Cardiac fibroblast (primary cell): ENCODE data around the gene ST6GALNAC6.
A peak's percentile ranks its signal among the peaks of the same experiment; 100 is the strongest.

ENCODE experiments used
- DNase-seq, 2 donors: peaks; one replicate each; pipeline versions ENCODE4 v3.0.0 to v3.0.0-alpha.2; 2010; ENCODE audit warnings: low read depth in 2 of 2
- H3K4me3 ChIP-seq, 2 donors: replicated peaks in 1 of 2; 1 replicate in 1 of 2; 2 replicates in 1 of 2; pipeline ENCODE4 v1.5.1; 2011; ENCODE audit warnings: low read depth in 2 of 2, low read length in 2 of 2, mild to moderate bottlenecking in 2 of 2, moderate library complexity in 1 of 2
- TF ChIP-seq, protein P1 (sequence below): IDR thresholded peaks from one replicate; pipeline ENCODE4 v1.5.1; 2011; ENCODE audit warnings: low read depth, mild to moderate bottlenecking, low read length, inconsistent platforms

ST6GALNAC6 gene, protein sequence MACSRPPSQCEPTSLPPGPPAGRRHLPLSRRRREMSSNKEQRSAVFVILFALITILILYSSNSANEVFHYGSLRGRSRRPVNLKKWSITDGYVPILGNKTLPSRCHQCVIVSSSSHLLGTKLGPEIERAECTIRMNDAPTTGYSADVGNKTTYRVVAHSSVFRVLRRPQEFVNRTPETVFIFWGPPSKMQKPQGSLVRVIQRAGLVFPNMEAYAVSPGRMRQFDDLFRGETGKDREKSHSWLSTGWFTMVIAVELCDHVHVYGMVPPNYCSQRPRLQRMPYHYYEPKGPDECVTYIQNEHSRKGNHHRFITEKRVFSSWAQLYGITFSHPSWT

DNA sequence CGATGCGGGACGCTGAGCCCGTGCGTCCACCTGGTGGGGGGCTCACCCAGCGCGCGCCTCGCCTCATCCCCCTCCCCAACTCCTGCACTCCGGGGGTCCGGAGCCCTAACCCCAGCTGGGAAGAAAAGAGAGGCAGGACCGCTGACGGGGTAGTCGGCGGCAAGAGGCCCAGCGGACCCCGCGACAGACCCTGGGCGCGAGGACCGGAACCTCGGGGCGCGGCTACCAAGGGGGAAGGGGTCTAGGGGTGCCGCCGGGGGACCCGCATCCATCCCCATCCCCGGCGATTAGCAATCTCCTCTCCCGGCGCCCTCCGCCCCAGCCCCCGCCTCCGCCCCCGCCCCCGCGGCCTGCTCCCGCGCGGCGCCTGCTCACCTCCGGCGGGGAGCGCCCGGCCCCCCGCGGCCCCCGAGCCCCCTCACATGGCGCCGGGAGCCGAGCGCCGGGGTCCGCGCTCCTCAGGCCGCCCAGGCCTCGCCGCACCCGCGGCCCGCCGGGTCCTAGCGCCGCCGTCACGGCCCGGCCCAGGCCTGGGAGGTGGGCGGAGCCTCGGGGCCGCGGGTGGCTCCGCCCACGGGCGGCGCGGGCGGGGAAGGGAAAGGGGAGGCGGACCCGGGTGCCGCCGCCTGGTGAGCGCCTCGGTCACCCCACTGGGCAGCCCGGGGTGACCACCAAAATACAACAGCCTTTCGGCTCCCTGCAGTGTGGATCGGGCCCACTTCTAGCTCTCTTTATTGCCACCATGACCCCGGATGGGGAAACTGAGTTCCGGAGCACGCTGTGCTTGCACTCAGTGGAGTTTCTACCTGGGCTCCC, at the start of gene ST6GALNAC6:
ST6GALNAC6 (minus strand) TSS at position 476 of the 816 bp plus-strand sequence. CDS start 1,622 bp downstream, outside the sequence.
- H3K4me3 ChIP-seq = peak within 1 kb of the TSS; percentile 92 to 94
- DNase-seq = peak; percentile 63 to 88
- TF ChIP-seq, protein P1, sequence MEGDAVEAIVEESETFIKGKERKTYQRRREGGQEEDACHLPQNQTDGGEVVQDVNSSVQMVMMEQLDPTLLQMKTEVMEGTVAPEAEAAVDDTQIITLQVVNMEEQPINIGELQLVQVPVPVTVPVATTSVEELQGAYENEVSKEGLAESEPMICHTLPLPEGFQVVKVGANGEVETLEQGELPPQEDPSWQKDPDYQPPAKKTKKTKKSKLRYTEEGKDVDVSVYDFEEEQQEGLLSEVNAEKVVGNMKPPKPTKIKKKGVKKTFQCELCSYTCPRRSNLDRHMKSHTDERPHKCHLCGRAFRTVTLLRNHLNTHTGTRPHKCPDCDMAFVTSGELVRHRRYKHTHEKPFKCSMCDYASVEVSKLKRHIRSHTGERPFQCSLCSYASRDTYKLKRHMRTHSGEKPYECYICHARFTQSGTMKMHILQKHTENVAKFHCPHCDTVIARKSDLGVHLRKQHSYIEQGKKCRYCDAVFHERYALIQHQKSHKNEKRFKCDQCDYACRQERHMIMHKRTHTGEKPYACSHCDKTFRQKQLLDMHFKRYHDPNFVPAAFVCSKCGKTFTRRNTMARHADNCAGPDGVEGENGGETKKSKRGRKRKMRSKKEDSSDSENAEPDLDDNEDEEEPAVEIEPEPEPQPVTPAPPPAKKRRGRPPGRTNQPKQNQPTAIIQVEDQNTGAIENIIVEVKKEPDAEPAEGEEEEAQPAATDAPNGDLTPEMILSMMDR = no peak

DNA sequence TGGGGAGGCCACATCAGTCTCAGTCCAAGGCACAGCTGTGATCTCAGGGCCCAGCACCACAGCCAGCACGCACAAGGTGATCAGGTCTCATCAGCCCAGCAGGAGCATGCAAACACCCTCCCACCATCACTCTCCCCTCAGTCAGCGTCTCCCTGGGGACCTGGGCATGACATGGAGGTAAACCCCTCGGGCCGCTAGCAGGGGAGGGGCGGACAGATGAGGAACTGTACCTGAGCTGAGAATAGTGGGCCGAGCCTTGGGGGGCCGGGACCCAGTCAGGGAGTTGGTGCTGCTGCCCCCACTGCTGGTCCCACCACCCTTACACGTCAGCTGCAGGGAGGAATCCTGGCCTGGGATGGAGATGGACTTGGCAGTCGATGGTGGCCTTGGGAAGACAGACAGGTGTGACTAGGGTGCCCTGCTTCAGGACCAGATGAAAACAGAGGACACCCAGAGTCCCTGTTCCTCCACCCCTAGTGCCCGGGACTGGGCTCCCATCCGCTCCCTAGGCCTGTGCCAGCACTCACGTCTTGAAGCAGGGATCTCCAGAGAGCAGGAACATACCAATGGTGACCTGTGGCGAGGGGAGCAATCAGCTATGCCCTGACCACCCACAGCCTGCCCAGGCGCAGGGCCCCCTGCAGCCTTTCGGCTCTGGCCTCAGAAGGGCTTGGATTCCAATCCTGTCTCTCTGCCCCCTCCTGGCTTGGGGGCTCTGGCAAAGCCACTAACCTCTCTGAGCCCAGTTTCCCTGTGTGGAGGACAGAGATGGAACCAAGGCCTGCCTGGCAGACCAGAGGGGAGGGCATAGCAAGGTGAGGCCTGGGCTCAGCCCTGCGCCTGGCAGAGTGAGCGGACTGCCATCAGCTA, 48.7 kb upstream of the ST6GALNAC6 start:
- TF ChIP-seq, protein P1 = no peak
- H3K4me3 ChIP-seq = no peak overlapping the region
- no peak for DNase-seq

DNA sequence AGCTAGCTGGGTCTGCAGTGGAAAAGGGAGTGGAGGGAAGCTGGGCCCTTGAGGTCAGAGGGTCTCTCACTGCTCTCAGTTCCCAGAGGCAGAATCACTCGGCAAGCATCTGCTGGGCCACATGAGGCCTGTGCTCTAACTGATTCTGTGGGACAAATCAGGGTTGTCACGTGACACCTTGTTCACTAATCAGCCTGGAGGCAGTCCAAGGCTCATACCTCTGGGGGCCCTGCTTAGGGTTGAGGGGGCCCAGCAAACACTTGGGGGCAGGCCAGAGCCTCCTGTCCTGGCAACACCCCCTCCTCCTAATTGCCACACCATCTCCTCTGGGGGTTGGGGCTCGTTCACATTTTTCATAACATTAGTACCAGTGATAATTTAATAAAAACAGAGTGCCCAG, 47.3 kb upstream of the ST6GALNAC6 start:
- TF ChIP-seq, protein P1 = no peak
- DNase-seq = no peak
- no peak overlapping the region for H3K4me3 ChIP-seq

DNA sequence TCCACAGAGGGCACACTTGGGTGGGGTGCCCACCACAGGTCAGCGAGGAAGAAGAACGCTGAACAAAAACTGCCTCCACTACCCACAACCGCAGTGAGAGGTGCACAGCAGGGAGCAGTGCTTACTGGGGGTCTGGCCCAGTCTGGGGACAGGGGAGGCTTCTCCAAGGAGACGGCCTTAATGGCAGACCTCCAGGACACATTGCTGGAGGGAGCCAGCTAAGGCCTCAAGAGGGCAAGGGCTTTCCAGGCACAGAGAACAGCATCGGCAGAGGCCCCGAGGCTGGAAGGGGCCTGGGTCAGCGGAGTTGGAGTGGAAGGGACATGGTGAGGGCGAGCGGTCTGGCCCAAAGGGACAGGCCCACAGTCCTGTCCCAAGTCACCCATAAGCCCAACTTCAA, 46.5 kb upstream of the ST6GALNAC6 start:
- TF ChIP-seq, protein P1 = no peak
- no peak overlapping the region for H3K4me3 ChIP-seq
- no peak for DNase-seq

DNA sequence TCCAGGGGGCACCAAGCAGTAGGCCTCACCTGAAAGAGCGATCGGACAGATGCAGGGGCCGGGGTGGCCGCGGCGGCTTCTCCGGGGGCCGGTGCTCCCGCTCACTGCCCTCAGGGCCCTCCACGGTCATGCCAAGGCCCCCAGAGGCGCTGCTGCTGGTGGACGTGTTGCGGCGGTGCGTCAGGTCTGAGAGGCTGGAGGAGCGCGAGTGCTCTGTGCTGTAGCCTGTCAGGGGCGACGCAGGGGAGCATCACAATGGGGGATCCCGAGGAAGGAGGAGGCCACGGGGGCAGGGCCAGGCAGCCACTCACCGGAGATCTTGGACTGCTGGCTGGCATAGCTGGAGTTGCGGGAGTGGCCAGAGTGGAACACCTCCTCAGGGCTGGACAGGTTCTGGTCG, 45.9 kb upstream of the ST6GALNAC6 start:
- H3K4me3 ChIP-seq = no peak overlapping the region
- TF ChIP-seq, protein P1 = no peak
- DNase-seq = no peak

DNA sequence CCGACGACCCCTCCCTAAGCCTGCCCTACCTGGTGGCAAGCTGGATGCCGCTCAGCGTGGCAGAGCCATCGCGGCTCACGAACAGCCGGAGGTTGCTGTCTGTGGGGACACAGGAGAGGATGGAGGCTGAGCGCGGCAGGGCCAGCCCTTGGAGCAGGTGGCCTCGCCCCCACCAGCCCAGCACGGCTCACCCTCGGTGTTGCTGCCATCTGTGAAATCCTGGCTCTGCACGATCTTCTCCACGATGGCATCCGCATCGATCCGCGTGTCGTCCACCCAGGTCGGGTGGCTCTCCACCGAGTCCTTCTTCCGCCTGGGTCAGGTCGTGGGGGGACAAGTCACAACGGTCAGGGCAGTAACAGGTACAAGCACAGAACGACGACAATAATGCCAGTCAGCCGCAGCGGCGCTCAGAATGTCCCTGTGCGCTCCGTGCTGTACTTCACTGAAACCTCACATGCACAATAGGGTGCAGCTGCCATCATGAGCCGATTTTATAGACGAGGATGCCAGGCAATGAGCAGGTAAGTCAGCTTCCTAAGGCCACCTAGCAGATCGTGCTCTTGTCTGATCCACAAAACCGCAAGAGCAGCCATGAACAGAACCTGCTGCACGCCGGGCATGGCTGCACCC, 45.3 kb upstream of the ST6GALNAC6 start:
- TF ChIP-seq, protein P1 = no peak
- H3K4me3 ChIP-seq = no peak overlapping the region
- no peak for DNase-seq
